Mesendoderm (in vitro differentiated cells): ENCODE measurements around the gene KRTAP5-7.

Source experiments
- DNase-seq: peaks from one replicate; pipeline ENCODE4 v3.0.0; 2013
- H2AK5ac ChIP-seq: 2 replicates; pipeline ENCODE4 v1.6.1; 2013; ENCODE audit warnings: low read length, inconsistent platforms
- H2BK120ac ChIP-seq: 2 replicates; pipeline ENCODE4 v1.6.1; 2013; ENCODE audit warnings: low read depth, mild to moderate bottlenecking, low read length, moderate library complexity, mixed read lengths
- H2BK15ac ChIP-seq: replicated peaks from 2 replicates; pipeline ENCODE4 v1.6.1; 2013; ENCODE audit warnings: low read depth, mild to moderate bottlenecking, moderate library complexity
- H2BK5ac ChIP-seq: 2 replicates; pipeline ENCODE4 v1.6.1; 2013; ENCODE audit warnings: low read length, inconsistent platforms
- H3K18ac ChIP-seq: 2 replicates; pipeline ENCODE4 v1.6.1; 2013; ENCODE audit warnings: mild to moderate bottlenecking, low read length, mixed read lengths
- H3K23ac ChIP-seq: one replicate; pipeline ENCODE4 v1.6.1; 2013; ENCODE audit warnings: low read length
- H3K27ac ChIP-seq: 2 replicates; pipeline ENCODE4 v1.5.1; 2013; ENCODE audit warnings: low read depth, mild to moderate bottlenecking, inconsistent platforms, low read length, moderate library complexity
- H3K27me3 ChIP-seq: 2 replicates; pipeline ENCODE4 v1.6.1; 2013; ENCODE audit warnings: low read length, control low read depth, mild to moderate bottlenecking, inconsistent platforms; ENCODE audit not compliant: insufficient read depth, poor library complexity
- H3K36me3 ChIP-seq: 2 replicates; pipeline ENCODE4 v1.6.1; 2013; ENCODE audit warnings: low read length, inconsistent platforms; ENCODE audit not compliant: control insufficient read depth, insufficient read depth
- H3K4ac ChIP-seq: one replicate; pipeline ENCODE4 v1.6.1; 2013; ENCODE audit warnings: low read depth, mild to moderate bottlenecking, low read length, moderate library complexity
- H3K4me1 ChIP-seq: 2 replicates; pipeline ENCODE4 v1.6.1; 2013; ENCODE audit warnings: low read depth, low read length, inconsistent platforms; ENCODE audit not compliant: control insufficient read depth
- H3K4me2 ChIP-seq: 2 replicates; pipeline ENCODE4 v1.6.1; 2013; ENCODE audit warnings: low read length
- H3K4me3 ChIP-seq: 2 replicates; pipeline ENCODE4 v1.5.1; 2013; ENCODE audit warnings: mild to moderate bottlenecking, low read length
- H3K56ac ChIP-seq: one replicate; pipeline ENCODE4 v1.6.1; 2013; ENCODE audit warnings: low read length
- H3K79me1 ChIP-seq: 2 replicates; pipeline ENCODE4 v1.6.1; 2013; ENCODE audit warnings: low read length, inconsistent platforms
- H3K79me2 ChIP-seq: 2 replicates; pipeline ENCODE4 v1.6.1; 2013; ENCODE audit warnings: mild to moderate bottlenecking, low read length; ENCODE audit not compliant: control insufficient read depth, insufficient read depth
- H3K9ac ChIP-seq: 2 replicates; pipeline ENCODE4 v1.6.1; 2013; ENCODE audit warnings: low read length, inconsistent platforms
- H4K5ac ChIP-seq: one replicate; pipeline ENCODE4 v1.6.1; 2013; ENCODE audit warnings: low read length
- H4K8ac ChIP-seq: one replicate; pipeline ENCODE4 v1.6.1; 2013; ENCODE audit warnings: low read depth, mild to moderate bottlenecking, control low read depth, low read length, moderate library complexity
- WGBS: extraction: QIAGEN DNeasy Blood & Tissue Kit; methylation state at CpG from one replicate; pipeline ENCODE4 v1.1.7; 2013; ENCODE audit warnings: low lambda C conversion rate, missing lambda C conversion rate; ENCODE audit not compliant: insufficient coverage; ENCODE audit errors: extremely low coverage; 5-methylcytosine and 5-hydroxymethylcytosine counted together

The KRTAP5-7 gene

GRCh38 chr11:71502871-71503435, 24.1 kb upstream of the KRTAP5-7 start:
- H2AK5ac ChIP-seq = no peak overlapping the region
- no peaks in the 10 kb centered on the region for H3K27me3 ChIP-seq
- no peak overlapping the region for H2BK120ac ChIP-seq
- no peak for DNase-seq
- H3K79me2 ChIP-seq = no peaks in the 10 kb centered on the region
- no CpG with 5 or more reads among the region's 15 CpGs for WGBS
- no peak overlapping the region for H3K27ac ChIP-seq
- no peak overlapping the region for H4K8ac ChIP-seq
- no peak overlapping the region for H2BK5ac ChIP-seq
- H2BK15ac ChIP-seq = no peak overlapping the region
- H3K18ac ChIP-seq = no peak overlapping the region
- peaks cover 11% of the 10 kb centered on the region for H3K4me1 ChIP-seq
- no peak overlapping the region for H3K56ac ChIP-seq
- H3K79me1 ChIP-seq = no peaks in the 10 kb centered on the region
- H3K23ac ChIP-seq = no peak overlapping the region
- no peak overlapping the region for H3K9ac ChIP-seq
- no peak overlapping the region for H4K5ac ChIP-seq
- no peaks in the 10 kb centered on the region for H3K36me3 ChIP-seq
- no peak overlapping the region for H3K4ac ChIP-seq
- H3K4me3 ChIP-seq = no peak overlapping the region
- no peak overlapping the region for H3K4me2 ChIP-seq

DNA sequence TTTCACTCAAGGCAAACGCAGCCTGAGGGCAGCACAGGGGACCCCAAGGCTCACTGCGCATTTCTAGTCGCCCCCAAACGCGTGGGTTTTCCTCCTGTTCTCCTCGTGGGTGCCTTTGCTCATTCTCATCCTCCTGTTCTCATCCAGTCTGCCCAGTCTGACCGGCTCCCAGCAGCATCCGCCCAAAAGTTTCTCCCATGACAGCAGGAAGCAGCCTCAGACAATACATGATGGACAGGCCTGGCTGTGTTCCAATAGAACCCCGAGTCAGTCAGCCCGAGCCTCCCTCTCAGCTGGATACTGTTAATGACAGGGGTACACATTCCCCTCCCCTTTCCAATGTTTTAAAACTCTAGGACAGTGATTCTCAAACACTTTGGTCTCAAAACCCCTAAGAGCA, 22.5 kb upstream of the KRTAP5-7 start:
- Histone ChIP-seq H3K18ac (peak overlapping the region; percentile 95), H3K79me1 (no peaks in the 10 kb centered on the region), H3K27me3 (no peaks in the 10 kb centered on the region), H3K9ac (no peak overlapping the region), H3K79me2 (no peaks in the 10 kb centered on the region), H3K4ac (peak overlapping the region; percentile 74), H2AK5ac (no peak overlapping the region), H2BK5ac (peak overlapping the region; percentile 61), H3K56ac (peak overlapping the region; percentile 11), H3K27ac (peak overlapping the region; percentile 3), H2BK15ac (no peak overlapping the region), H3K4me3 (no peak overlapping the region), H3K36me3 (no peaks in the 10 kb centered on the region), H3K23ac (no peak overlapping the region), H4K8ac (no peak overlapping the region), H3K4me2 (no peak overlapping the region), H4K5ac (no peak overlapping the region), H3K4me1 (peaks cover 11% of the 10 kb centered on the region), H2BK120ac (peak overlapping the region; percentile 99)
- DNase-seq = peak; percentile 45
- no CpG with 5 or more reads among the region's 10 CpGs for WGBS

DNA sequence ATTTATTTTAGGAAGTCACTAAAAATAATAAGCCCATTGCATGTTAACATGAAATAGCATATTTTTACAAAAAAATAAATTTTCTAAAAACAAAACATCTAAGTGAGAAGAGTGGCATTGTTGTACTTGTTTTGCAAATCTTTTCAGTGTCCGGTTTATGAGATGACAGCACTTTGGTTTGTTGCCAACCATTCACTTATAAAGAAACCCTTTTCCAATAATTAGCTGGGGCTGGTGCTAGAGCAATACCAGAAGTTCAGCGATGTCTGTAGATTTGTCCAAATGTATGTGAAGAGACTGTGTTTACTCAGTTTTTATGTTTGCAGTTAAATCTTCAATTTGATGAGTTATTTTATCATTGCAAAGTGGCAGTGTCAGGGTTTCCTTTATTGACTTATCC, 22.1 kb upstream of the KRTAP5-7 start:
- Histone ChIP-seq H3K18ac (no peak overlapping the region), H3K23ac (no peak overlapping the region), H3K9ac (no peak overlapping the region), H3K4me1 (peaks cover 11% of the 10 kb centered on the region), H3K56ac (peak overlapping the region; percentile 34), H2BK120ac (no peak overlapping the region), H2BK5ac (peak overlapping the region; percentile 8), H3K4me2 (no peak overlapping the region), H3K4ac (no peak overlapping the region), H2BK15ac (no peak overlapping the region), H4K8ac (no peak overlapping the region), H3K27ac (peak overlapping the region; percentile 84), H3K36me3 (no peaks in the 10 kb centered on the region), H3K27me3 (no peaks in the 10 kb centered on the region), H4K5ac (no peak overlapping the region), H2AK5ac (no peak overlapping the region), H3K79me2 (no peaks in the 10 kb centered on the region), H3K79me1 (no peaks in the 10 kb centered on the region), H3K4me3 (no peak overlapping the region)
- no CpG with 5 or more reads among the region's 2 CpGs for WGBS
- DNase-seq = no peak

DNA sequence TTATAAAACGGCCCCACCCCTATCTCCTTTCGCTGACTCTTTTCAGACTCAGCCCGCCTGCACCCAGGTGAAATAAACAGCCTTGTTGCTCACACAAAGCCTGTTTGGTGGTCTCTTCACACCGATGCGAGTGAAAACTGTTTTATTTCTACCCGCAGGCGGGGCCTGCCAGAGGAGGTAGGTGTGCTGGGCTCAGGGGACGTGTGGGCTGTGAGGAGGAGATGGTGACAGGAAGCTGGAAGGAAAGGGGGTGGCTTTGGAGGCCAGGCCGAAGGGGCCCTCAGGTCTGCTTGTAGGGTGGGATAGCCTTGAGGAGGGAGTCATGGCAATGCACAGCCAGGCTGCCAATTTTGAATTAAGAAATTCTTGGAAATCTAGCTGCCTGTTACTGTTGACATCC, 21.3 kb upstream of the KRTAP5-7 start:
- peak overlapping the region; percentile 95 for H3K27ac ChIP-seq
- H3K9ac ChIP-seq = peak overlapping the region; percentile 62
- H3K27me3 ChIP-seq = no peaks in the 10 kb centered on the region
- no peak overlapping the region for H3K4me2 ChIP-seq
- H2BK15ac ChIP-seq = no peak overlapping the region
- H3K23ac ChIP-seq = no peak overlapping the region
- DNase-seq = peak; percentile 70
- no peak overlapping the region for H4K8ac ChIP-seq
- H3K79me2 ChIP-seq = no peaks in the 10 kb centered on the region
- no peak overlapping the region for H3K4me3 ChIP-seq
- peak overlapping the region; percentile 50 for H4K5ac ChIP-seq
- H3K4me1 ChIP-seq = peaks cover 11% of the 10 kb centered on the region
- H3K36me3 ChIP-seq = no peaks in the 10 kb centered on the region
- no peak overlapping the region for H2AK5ac ChIP-seq
- WGBS = no CpG with 5 or more reads among the region's 9 CpGs
- H3K4ac ChIP-seq = peak overlapping the region; percentile 99
- peak overlapping the region; percentile 96 for H2BK120ac ChIP-seq
- H3K18ac ChIP-seq = peak overlapping the region; percentile 82
- no peaks in the 10 kb centered on the region for H3K79me1 ChIP-seq
- H2BK5ac ChIP-seq = peak overlapping the region; percentile 96
- H3K56ac ChIP-seq = peak overlapping the region; percentile 78

GRCh38 chr11:71507102-71507501, 20.0 kb upstream of the KRTAP5-7 start:
- Histone ChIP-seq H4K5ac (no peak overlapping the region), H2AK5ac (no peak overlapping the region), H2BK120ac (no peak overlapping the region), H2BK15ac (no peak overlapping the region), H2BK5ac (no peak overlapping the region), H3K23ac (no peak overlapping the region), H3K56ac (no peak overlapping the region), H3K4me2 (no peak overlapping the region), H3K79me1 (no peaks in the 10 kb centered on the region), H3K36me3 (no peaks in the 10 kb centered on the region), H3K9ac (no peak overlapping the region), H3K4me1 (peaks cover 11% of the 10 kb centered on the region), H3K18ac (peak overlapping the region; percentile 71), H3K4me3 (no peak overlapping the region), H4K8ac (no peak overlapping the region), H3K79me2 (no peaks in the 10 kb centered on the region), H3K27me3 (no peaks in the 10 kb centered on the region), H3K4ac (no peak overlapping the region), H3K27ac (no peak overlapping the region)
- DNase-seq = no peak
- no CpG with 5 or more reads among the region's 5 CpGs for WGBS
